SK-N-MC (cell line): Measurements from ENCODE around the gene TMEM254.
"Not testable (repeated sequence)": the region's sequence is repeated elsewhere in the genome, so short reads cannot be mapped to it uniquely, and the experiment has no call there.

Experiments used
- DNase-seq: peaks from one replicate; pipeline ENCODE4 v3.0.0-alpha.2; 2011; ENCODE audit warnings: low read depth, low spot score
- H3K27ac ChIP-seq: fragments of 200-600 bp; sonication (generic); 2 replicates; pipeline ENCODE4 v1.5.1; 2016; ENCODE audit warnings: mixed run types
- H3K36me3 ChIP-seq: fragments of 200-600 bp; sonication (generic); 2 replicates; pipeline ENCODE4 v1.6.1; 2017; ENCODE audit warnings: antibody characterized with exemption, low read length, mixed read lengths; ENCODE audit not compliant: insufficient read depth
- H3K4me3 ChIP-seq: fragments of 200-600 bp; sonication (generic); 2 replicates; pipeline ENCODE4 v1.5.1; 2016
- H3K9ac ChIP-seq: fragments of 200-600 bp; sonication (generic); 2 replicates; pipeline ENCODE4 v1.8.0; 2017; ENCODE audit warnings: mixed run types, mixed read lengths; ENCODE audit not compliant: insufficient read length
- H3K9me3 ChIP-seq: fragments of 200-600 bp; sonication (generic); 2 replicates; pipeline ENCODE4 v1.6.1; 2017; ENCODE audit warnings: low read depth, mild to moderate bottlenecking, antibody characterized with exemption, low read length, moderate library complexity, mixed read lengths
- EZH2 ChIP-seq: fragments of 200-600 bp; sonication (generic); IDR thresholded peaks from one replicate; pipeline ENCODE4 v1.6.1; 2017; ENCODE audit warnings: antibody characterized with exemption
- FOXP2 ChIP-seq: optimal IDR thresholded peaks from 2 replicates; pipeline ENCODE3; 2011; ENCODE audit warnings: mild to moderate bottlenecking, moderate library complexity; ENCODE audit not compliant: insufficient read depth; ENCODE audit errors: extremely low read length, control extremely low read depth
- POLR2AphosphoS5 ChIP-seq: IDR thresholded peaks from 2 replicates; pipeline ENCODE4 v1.6.1; 2012; ENCODE audit warnings: mild to moderate bottlenecking, low read depth, low read length, borderline replicate concordance

Gene TMEM254

GRCh38 chr10:80110986-80111385 is 32.5 kb downstream of the TMEM254 start:
- DNase-seq: no peak
- H3K9ac ChIP-seq: no peak overlapping the region
- no peak overlapping the region for H3K4me3 ChIP-seq
- TF ChIP-seq EZH2 (no peak), POLR2AphosphoS5 (no peak), FOXP2 (no peak)
- H3K9me3 ChIP-seq: no peaks in the 10 kb centered on the region
- H3K27ac ChIP-seq: peak overlapping the region; percentile 91
- H3K36me3 ChIP-seq: no peaks in the 10 kb centered on the region

- TF ChIP-seq POLR2AphosphoS5 (no peak), FOXP2 (no peak), EZH2 (no peak)
- no peak overlapping the region for H3K27ac ChIP-seq
- no peak for DNase-seq
- H3K9ac ChIP-seq: no peak overlapping the region
- H3K4me3 ChIP-seq: no peak overlapping the region
- H3K9me3 ChIP-seq: no peaks in the 10 kb centered on the region
- H3K36me3 ChIP-seq: no peaks in the 10 kb centered on the region
These were observed 40.2 kb downstream of the TMEM254 start for GRCh38 chr10:80118669-80119068.

DNA sequence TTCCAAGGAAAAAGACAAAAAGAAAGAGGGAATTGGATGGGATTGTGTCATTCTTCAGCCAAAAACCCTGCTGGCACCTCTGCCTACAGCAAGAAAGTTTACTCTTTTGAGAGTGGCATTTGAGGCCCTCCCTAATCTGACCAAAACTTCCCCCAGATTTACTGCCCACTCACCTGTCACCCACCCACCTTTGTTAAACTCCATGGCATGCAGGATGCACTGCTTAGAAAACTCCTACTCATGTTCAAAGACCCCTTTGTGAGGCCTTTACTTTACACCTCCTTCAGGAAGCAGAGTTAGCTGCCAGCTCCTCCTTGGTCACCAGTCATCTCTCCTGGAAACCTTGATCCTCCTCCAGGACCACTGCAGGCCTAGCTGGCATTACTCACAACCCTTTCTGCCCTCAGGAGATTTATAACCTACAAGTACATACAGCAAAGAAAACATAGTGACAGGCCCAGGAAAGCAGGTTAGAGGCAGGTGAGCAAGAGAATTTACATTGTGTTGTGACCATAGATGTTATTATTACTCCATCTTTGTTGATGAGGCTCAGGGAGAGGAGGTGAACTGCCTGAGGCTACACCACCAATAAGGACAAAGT is 43.7 kb downstream of the TMEM254 start:
- H3K27ac ChIP-seq: no peak overlapping the region
- H3K4me3 ChIP-seq: no peak overlapping the region
- no peak for TF ChIP-seq EZH2
- TF ChIP-seq FOXP2: no peak
- TF ChIP-seq POLR2AphosphoS5: no peak
- no peak for DNase-seq
- H3K9ac ChIP-seq: no peak overlapping the region
- H3K36me3 ChIP-seq: no peaks in the 10 kb centered on the region
- no peaks in the 10 kb centered on the region for H3K9me3 ChIP-seq

DNA sequence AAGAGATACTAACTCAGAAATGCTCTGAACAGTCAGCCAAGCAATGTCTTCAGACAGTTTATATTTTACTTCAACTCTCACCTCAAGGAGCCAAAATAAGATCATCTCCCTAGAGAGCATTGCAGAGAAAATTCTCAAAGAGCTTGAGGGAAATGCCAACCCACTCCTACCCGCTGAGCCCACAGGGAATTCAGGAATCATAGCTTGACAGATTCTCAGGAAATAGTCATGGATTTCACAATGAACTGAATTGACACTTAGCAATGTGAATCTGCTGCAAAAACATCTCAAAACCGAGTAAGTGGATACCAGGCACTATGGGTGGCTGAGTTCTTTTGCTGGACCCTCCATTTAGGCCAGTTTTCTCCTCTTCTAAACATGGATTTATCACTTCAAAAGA is 44.3 kb downstream of the TMEM254 start:
- TF ChIP-seq FOXP2: no peak
- TF ChIP-seq POLR2AphosphoS5: no peak
- TF ChIP-seq EZH2: no peak
- Histone ChIP-seq H3K9ac (no peak overlapping the region), H3K36me3 (no peaks in the 10 kb centered on the region), H3K27ac (no peak overlapping the region), H3K9me3 (no peaks in the 10 kb centered on the region), H3K4me3 (no peak overlapping the region)
- no peak for DNase-seq

DNA sequence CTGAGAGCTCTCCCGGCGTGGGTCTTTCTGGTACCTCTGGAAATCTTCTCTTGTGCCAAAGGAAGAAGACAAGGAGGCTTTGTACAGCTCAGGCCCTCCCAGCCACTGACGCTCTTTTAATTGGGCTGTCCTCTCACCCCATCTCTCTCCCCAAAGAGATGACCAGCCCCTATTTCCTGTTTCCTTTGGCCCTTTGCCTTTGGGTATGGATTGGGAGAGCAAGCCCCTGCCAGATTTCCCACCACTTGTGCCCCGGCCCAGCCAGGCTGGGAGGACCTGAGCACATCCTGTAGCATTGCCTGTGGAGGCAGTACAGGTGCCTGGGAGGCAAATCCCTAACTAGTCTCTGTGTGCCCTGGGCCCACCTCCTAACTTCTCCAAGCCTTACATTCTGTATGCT is 48.4 kb downstream of the TMEM254 start:
- H3K4me3 ChIP-seq: no peak overlapping the region
- no peak for DNase-seq
- H3K27ac ChIP-seq: no peak overlapping the region
- H3K9me3 ChIP-seq: no peaks in the 10 kb centered on the region
- TF ChIP-seq POLR2AphosphoS5: no peak
- TF ChIP-seq FOXP2: no peak
- no peak for TF ChIP-seq EZH2
- H3K36me3 ChIP-seq: no peaks in the 10 kb centered on the region
- H3K9ac ChIP-seq: no peak overlapping the region

- no peak overlapping the region for H3K4me3 ChIP-seq
- no peak for TF ChIP-seq EZH2
- TF ChIP-seq FOXP2: no peak
- no peak for TF ChIP-seq POLR2AphosphoS5
- no peak overlapping the region for H3K27ac ChIP-seq
- DNase-seq: no peak
- H3K9me3 ChIP-seq: no peaks in the 10 kb centered on the region
- H3K36me3 ChIP-seq: no peaks in the 10 kb centered on the region
- H3K9ac ChIP-seq: no peak overlapping the region
These were observed 53.0 kb downstream of the TMEM254 start for GRCh38 chr10:80131499-80131901.

DNA sequence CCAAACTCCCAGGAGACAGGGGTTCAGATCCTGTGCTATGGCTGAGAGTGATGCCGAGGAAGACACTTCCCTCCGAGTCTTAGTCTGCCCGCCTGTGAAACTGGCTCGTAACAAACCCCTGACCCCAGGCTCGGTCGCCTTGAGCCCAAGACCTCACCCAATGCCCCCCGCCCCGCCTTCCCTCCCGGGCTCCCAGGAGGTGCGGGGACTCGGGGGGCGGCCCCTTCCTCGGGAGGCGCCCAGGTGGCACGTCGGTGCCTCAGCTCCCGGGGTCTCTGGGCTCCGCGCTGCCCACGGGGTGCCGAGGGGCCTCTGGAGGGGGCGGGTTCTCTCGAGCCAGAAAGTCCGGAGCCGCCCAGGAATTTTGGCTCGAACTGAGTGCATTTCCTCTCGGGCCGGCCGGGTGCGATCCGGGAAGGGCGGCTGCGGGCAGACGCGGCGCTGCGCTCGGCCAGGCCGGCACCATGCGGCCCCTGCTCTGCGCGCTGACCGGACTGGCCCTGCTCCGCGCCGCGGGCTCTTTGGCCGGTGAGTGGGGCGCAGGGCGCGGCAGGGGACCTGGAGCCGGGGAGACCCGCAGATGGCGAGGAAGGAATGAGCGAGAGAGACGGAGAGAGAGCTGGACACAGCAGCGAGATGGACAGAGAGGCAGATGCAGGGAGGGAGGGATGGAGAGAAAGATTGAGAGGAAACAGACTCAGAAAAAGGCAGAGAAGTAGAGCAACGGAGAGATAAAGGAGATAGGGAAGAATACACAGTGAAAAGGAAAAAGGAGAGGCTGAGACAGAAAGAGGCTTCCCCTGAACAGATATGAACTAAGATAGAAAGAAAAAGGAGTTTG is 54.1 kb downstream of the TMEM254 start, which contains the start of gene PLAC9:
TSS of gene PLAC9 (plus strand) at position 432 of the 841 bp plus-strand sequence. CDS start at position 465, 33 bp downstream.
- no peak within 1 kb of the TSS for H3K9ac ChIP-seq
- DNase-seq: no peak
- H3K27ac ChIP-seq: no peak within 1 kb of the TSS
- H3K4me3 ChIP-seq: no peak within 1 kb of the TSS
- TF ChIP-seq FOXP2: no peak
- TF ChIP-seq EZH2: no peak
- TF ChIP-seq POLR2AphosphoS5: no peak
- H3K36me3 ChIP-seq: no peaks in the 10 kb centered on the region
- H3K9me3 ChIP-seq: no peaks in the 10 kb centered on the region

DNA sequence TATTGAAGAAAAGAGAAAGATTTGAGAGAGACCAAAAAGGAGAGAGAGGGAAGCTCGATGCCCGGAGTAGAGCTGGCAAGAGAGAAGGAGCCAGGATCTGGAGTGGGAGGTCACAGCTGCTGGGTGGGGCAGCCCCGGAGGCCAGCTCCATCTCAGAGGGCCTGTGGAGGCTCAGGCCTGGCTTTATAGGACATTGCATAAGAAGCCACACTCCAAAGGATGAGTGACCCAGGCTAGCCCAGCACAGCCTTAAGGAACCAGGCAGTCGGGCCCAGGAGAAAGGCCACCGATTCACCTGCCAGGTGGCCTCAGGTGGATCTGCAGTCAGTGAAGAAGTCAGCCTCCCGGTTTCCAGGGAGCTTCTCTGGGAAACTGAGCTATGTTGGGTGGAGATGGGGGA is 54.7 kb downstream of the TMEM254 start:
- Histone ChIP-seq H3K9ac (no peak overlapping the region), H3K4me3 (no peak overlapping the region), H3K9me3 (no peaks in the 10 kb centered on the region), H3K27ac (no peak overlapping the region), H3K36me3 (no peaks in the 10 kb centered on the region)
- TF ChIP-seq EZH2 (no peak), POLR2AphosphoS5 (no peak), FOXP2 (no peak)
- DNase-seq: no peak

DNA sequence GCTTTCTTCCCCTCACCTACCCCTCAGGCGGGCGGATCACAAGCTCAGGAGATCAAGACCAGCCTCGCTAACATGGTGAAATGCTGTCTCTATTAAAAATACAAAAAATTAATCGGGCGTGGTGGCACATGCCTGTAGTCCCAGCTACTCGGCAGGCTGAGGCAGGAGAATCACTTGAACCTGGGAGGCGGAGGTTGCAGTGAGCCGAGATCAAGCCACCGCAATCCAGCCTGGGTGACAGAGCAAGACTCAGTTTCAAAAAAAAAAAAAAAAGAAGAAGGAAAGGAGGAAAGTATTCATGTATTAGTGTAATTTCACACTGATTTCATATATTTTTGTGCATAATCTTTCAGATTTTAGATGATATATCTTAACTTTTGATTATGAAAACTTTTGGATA is 55.2 kb downstream of the TMEM254 start:
- not testable (repeated sequence) for H3K9me3 ChIP-seq, DNase-seq, H3K4me3 ChIP-seq, H3K36me3 ChIP-seq, H3K27ac ChIP-seq, H3K9ac ChIP-seq
